Smooth muscle cell (in vitro differentiated cells): ENCODE data around the gene CHST2. TPM values are rescaled to one million over a fixed set of nuclear protein-coding genes. Genes with fewer than 3 reads are reported as not detected.

Experiments
- DNase-seq: peaks from one replicate; lab custom pipeline; 2025; ENCODE audit not compliant: unreplicated experiment; lab: John Stamatoyannopoulos, UW
- H2AFZ ChIP-seq: fragments of 200-600 bp; sonication (generic); 2 replicates; pipeline ENCODE4 v1.6.0; 2016; ENCODE audit warnings: antibody characterized with exemption, low read depth, mild to moderate bottlenecking
- H3F3A ChIP-seq: fragments of 200-600 bp; sonication (generic); 2 replicates; pipeline ENCODE4 v1.6.0; 2017; ENCODE audit warnings: antibody characterized with exemption, low read depth
- H3K27ac ChIP-seq: fragments of 200-600 bp; sonication (generic); 2 replicates; pipeline ENCODE4 v1.5.1; 2016; ENCODE audit warnings: low read depth, mild to moderate bottlenecking
- H3K27me3 ChIP-seq: fragments of 200-600 bp; sonication (generic); 2 replicates; pipeline ENCODE4 v1.6.1; 2016; ENCODE audit warnings: low read depth, mild to moderate bottlenecking
- H3K36me3 ChIP-seq: fragments of 200-600 bp; sonication (generic); 2 replicates; pipeline ENCODE4 v1.5.1; 2016; ENCODE audit warnings: low read depth
- H3K4me1 ChIP-seq: fragments of 200-600 bp; sonication (generic); 2 replicates; pipeline ENCODE4 v1.5.1; 2016; ENCODE audit warnings: low read depth
- H3K4me2 ChIP-seq: fragments of 200-600 bp; sonication (generic); 2 replicates; pipeline ENCODE4 v1.6.0; 2016; ENCODE audit warnings: mild to moderate bottlenecking
- H3K4me3 ChIP-seq: fragments of 200-600 bp; sonication (generic); 2 replicates; pipeline ENCODE4 v1.5.1; 2016; ENCODE audit warnings: mild to moderate bottlenecking
- H3K79me2 ChIP-seq: fragments of 200-600 bp; sonication (generic); 2 replicates; pipeline ENCODE4 v1.6.0; 2016; ENCODE audit warnings: low read depth, mild to moderate bottlenecking
- H3K9ac ChIP-seq: fragments of 200-600 bp; sonication (generic); 2 replicates; pipeline ENCODE4 v1.6.0; 2016; ENCODE audit warnings: low read depth
- H3K9me3 ChIP-seq: fragments of 200-600 bp; sonication (generic); replicated peaks from 2 replicates; pipeline ENCODE4 v1.5.1; 2016; ENCODE audit warnings: low read depth
- H4K20me1 ChIP-seq: fragments of 200-600 bp; sonication (generic); 2 replicates; pipeline ENCODE4 v1.6.0; 2016; ENCODE audit warnings: low read depth
- CTCF ChIP-seq: fragments of 200-600 bp; sonication (generic); IDR thresholded peaks from 2 replicates; pipeline ENCODE4 v1.5.1; 2017; ENCODE audit warnings: borderline replicate concordance, mild to moderate bottlenecking, antibody characterized with exemption; ENCODE audit not compliant: insufficient read depth, poor library complexity, severe bottlenecking
- WGBS: methylation state at CpG from one replicate; pipeline ENCODE4 v1.1.7; 2016; ENCODE audit warnings: low lambda C conversion rate; 5-methylcytosine and 5-hydroxymethylcytosine counted together
- polyA plus RNA-seq: library from polyadenylated mRNA; unstranded; fragments of >200 nt; fragmentation: Nextera tagmentation; extraction: Ambion mirVana; gene quantifications from 2 replicates; pipeline ENCODE4 v1.2.1, GENCODE V29; 2016
- total RNA-seq: library from RNA; depleted of rRNA; stranded (reverse); fragments of >200 nt; gene quantifications from 2 replicates; pipeline ENCODE4 v1.2.3, GENCODE V29; 2014

Gene CHST2
- total and polyA plus RNA-seq, 2 experiments from 2014 or later: 10.4 to 16.0 TPM

- no peaks in the 10 kb centered on the region for H3K36me3 ChIP-seq
- no peak overlapping the region for H3K4me3 ChIP-seq
- 86% methylated on average over 7 of the region's 7 CpGs for WGBS
- no peaks in the 10 kb centered on the region for H3K9me3 ChIP-seq
- no peaks in the 10 kb centered on the region for H3K79me2 ChIP-seq
- no peaks in the 10 kb centered on the region for H3F3A ChIP-seq
- no peaks in the 10 kb centered on the region for H3K27me3 ChIP-seq
- H3K4me1 ChIP-seq: no peaks in the 10 kb centered on the region
- no peak overlapping the region for H2AFZ ChIP-seq
- no peak overlapping the region for H3K4me2 ChIP-seq
- no peak overlapping the region for H3K9ac ChIP-seq
- DNase-seq: no peak
- TF ChIP-seq CTCF: no peak
- no peak overlapping the region for H3K27ac ChIP-seq
- no peaks in the 10 kb centered on the region for H4K20me1 ChIP-seq
Observed at GRCh38 chr3:143101792-143102381, 17.7 kb upstream of the CHST2 start.

DNA sequence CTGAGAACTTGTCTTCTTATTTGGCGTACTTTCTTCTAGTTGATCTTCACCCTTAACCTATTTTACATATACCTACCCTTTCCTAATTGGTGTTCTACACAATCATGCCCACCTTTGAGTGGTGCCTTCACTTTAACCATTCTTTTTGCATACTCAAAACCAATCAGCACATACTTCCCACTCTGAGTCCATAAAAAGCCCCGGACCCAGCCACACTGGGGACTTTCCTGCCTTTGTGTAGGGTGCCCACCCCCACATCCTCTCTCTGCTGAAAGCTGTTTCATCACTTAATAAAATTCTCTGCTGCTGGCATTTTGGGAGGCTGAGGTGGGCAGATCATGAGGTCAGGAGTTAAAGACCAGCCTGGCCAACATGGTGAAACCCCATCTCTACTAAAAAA lies 15.9 kb upstream of the CHST2 start:
- Histone ChIP-seq H3K79me2 (no peaks in the 10 kb centered on the region), H3K9me3 (no peaks in the 10 kb centered on the region), H3K36me3 (no peaks in the 10 kb centered on the region), H3K4me3 (no peak overlapping the region), H3K4me1 (no peaks in the 10 kb centered on the region), H4K20me1 (no peaks in the 10 kb centered on the region), H3K9ac (no peak overlapping the region), H3F3A (no peaks in the 10 kb centered on the region), H3K27ac (no peak overlapping the region), H2AFZ (no peak overlapping the region), H3K4me2 (no peak overlapping the region), H3K27me3 (no peaks in the 10 kb centered on the region)
- DNase-seq: no peak
- WGBS: 87% methylated on average over 2 of the region's 2 CpGs
- TF ChIP-seq CTCF: no peak

DNA sequence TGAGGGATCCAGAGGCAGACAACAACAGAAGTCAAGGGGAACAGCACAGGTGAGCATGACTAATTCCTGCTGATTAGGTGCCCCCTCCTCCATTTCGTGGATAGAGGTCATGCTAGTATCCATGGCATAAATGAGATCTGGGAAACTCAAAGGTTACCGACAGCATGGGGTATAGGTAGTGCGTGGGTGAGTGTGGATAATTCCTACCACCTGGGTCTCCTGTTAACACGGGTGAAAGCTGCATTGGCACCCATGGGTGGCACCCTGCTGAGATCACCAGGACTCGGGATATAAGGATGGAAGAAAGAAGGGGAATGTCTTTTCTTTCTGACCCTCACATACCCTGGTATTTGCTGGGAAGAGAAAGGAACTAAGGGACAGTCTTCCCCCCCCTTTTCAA lies 14.4 kb upstream of the CHST2 start:
- Histone ChIP-seq H4K20me1 (no peaks in the 10 kb centered on the region), H3K36me3 (no peaks in the 10 kb centered on the region), H3K9ac (no peak overlapping the region), H3K9me3 (no peaks in the 10 kb centered on the region), H3K27me3 (no peaks in the 10 kb centered on the region), H3K79me2 (no peaks in the 10 kb centered on the region), H3F3A (no peaks in the 10 kb centered on the region), H2AFZ (no peak overlapping the region), H3K4me3 (no peak overlapping the region), H3K27ac (no peak overlapping the region), H3K4me2 (no peak overlapping the region), H3K4me1 (no peaks in the 10 kb centered on the region)
- no peak for TF ChIP-seq CTCF
- 91% methylated on average over 5 of the region's 5 CpGs for WGBS
- no peak for DNase-seq

DNA sequence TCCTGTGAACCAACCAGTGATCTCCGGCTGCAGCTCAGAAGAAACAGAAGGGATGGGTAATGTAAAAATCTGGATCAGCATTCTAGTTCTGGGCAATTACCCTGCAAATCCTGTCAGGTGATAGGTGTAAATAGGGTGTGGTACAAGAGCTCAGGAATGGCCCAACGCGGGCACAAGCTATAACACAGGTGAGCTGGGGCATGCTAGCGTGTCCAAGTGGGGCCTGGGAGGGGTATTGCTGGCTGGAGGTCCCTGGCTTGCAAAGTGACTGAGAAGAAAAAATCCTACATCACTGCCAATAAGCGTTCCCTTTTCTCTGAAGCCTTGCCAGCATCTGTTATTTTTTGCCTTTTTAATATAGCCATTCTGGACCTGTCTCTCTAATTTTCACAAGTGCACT lies 9.7 kb upstream of the CHST2 start:
- 94% methylated on average over 5 of the region's 5 CpGs for WGBS
- H3K4me1 ChIP-seq: no peaks in the 10 kb centered on the region

More for the DNA sequence above, 9.7 kb upstream of the CHST2 start:
- no peak overlapping the region for H3K27ac ChIP-seq
- H3K79me2 ChIP-seq: no peaks in the 10 kb centered on the region
- no peak overlapping the region for H3K9ac ChIP-seq
- H3K4me2 ChIP-seq: no peak overlapping the region
- no peak overlapping the region for H2AFZ ChIP-seq
- no peak for DNase-seq
- no peaks in the 10 kb centered on the region for H3K36me3 ChIP-seq
- no peaks in the 10 kb centered on the region for H4K20me1 ChIP-seq
- H3K27me3 ChIP-seq: no peaks in the 10 kb centered on the region
- no peaks in the 10 kb centered on the region for H3F3A ChIP-seq
- no peak for TF ChIP-seq CTCF
- H3K9me3 ChIP-seq: no peaks in the 10 kb centered on the region
- H3K4me3 ChIP-seq: no peak overlapping the region
